GM20000 (cell line): ENCODE measurements around the gene KLF15.

Experiments used
- DNase-seq: peaks from one replicate; pipeline ENCODE4 v3.0.0; 2012; ENCODE audit warnings: low spot score
- TF ChIP-seq, protein P1 (sequence below): IDR thresholded peaks from 2 replicates; pipeline ENCODE4 v1.5.1; 2012; ENCODE audit warnings: mild to moderate bottlenecking, control low read depth; ENCODE audit errors: extremely low read depth, missing control alignments

KLF15 gene

DNA sequence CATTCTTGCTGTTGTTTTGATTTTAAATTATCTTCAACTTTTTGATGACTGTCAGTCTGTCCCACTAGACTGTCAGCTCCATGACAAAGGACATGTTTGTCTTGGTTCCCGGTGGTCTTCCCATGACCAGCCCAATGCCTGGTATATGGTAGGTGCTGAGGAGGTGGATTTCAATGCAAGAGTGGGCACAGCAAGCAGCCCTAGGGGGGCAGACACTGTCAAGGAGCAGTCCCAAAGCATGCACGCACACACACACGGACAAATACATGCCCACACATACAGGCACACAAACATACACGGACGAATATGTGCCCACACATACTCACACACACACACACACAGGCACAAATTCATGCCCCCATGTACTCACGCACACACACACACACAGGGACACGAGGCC lies 12.0 kb downstream of the KLF15 start:
- TF ChIP-seq, protein P1, sequence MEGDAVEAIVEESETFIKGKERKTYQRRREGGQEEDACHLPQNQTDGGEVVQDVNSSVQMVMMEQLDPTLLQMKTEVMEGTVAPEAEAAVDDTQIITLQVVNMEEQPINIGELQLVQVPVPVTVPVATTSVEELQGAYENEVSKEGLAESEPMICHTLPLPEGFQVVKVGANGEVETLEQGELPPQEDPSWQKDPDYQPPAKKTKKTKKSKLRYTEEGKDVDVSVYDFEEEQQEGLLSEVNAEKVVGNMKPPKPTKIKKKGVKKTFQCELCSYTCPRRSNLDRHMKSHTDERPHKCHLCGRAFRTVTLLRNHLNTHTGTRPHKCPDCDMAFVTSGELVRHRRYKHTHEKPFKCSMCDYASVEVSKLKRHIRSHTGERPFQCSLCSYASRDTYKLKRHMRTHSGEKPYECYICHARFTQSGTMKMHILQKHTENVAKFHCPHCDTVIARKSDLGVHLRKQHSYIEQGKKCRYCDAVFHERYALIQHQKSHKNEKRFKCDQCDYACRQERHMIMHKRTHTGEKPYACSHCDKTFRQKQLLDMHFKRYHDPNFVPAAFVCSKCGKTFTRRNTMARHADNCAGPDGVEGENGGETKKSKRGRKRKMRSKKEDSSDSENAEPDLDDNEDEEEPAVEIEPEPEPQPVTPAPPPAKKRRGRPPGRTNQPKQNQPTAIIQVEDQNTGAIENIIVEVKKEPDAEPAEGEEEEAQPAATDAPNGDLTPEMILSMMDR, result no peak
- DNase-seq, result no peak

DNA sequence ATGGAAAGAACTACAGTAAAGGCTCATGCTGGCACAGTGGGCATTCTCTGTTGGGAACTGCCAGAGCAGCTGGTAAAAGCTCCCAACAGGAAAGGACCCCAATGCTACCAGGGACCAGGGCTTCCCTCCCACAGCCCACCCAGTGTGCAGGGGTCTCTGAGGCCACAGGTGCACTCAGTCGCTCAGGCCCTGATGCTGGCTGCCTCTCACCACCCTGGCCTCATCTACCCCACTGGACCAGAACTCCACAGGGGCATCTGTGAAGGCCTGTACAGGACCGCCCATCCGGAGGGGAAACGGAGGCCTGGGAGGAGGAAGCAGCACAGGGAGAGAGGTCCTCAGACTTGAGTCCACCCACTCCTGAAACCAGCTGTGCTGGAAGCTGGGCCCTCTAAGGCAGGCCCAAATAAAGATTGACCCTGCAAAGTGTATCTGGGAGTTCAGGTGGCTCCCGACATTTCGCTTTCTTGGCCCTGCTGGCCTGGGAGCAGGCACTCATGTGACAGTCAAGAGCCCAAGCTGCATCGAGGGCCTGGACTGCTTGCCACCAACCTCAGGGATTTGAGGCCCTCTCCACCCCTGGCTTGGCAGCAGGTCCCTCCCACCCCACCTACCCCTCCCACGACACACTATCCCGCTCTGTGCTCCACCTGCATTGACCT lies 12.7 kb downstream of the KLF15 start:
- DNase-seq, result no peak
- TF ChIP-seq, protein P1, result no peak

DNA sequence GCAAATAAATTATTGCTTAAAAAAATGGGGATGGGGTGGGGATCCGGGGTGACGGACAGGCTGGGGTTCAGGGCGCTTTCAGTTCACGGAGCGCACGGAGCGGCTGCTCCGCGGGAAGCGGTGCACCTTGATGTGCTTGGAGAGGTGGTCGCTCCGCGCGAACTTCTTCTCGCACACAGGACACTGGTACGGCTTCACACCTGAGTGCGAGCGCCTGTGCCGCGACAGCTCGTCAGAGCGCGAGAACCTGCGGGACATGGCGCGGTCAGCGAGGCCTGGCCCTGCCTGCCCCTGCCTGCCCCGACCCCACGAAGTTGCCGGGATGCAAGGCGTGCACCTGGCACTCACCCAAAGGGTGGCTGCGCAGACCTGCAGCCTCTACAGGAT lies 13.6 kb downstream of the KLF15 start:
- TF ChIP-seq, protein P1, result no peak
- no peak for DNase-seq

DNA sequence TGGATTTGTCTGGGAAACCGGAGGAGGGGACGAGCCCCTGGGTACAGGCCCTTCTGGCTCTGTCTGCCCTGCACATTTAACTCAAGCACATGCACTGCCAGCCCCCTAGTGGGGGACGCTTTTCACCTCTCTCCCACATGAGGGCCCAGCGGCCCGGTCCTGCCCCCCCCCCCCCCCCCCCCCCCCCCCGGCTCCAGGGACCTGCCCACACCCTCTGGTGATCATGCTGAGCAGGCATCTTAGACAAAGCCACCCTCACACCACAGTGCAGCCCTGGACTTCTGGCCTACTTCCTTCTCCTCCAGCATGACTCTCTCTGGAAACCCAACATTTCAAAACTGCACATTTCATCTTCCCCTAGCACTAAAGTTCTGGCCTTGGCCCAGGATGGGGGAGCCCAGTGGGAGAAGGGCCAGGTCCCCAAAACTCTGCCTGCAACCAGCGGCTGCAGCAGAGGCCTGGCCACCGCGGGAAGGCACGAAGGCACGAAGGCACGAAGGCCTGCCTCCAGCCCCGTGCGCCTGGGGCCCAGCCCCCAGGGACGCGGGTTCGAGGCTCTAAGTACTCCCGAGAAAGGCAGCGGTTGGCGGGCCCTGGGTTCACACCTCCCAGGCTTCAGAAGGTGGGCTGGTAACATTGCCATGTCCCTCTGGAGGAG lies 14.1 kb downstream of the KLF15 start:
- no peak for DNase-seq
- TF ChIP-seq, protein P1, result no peak

DNA sequence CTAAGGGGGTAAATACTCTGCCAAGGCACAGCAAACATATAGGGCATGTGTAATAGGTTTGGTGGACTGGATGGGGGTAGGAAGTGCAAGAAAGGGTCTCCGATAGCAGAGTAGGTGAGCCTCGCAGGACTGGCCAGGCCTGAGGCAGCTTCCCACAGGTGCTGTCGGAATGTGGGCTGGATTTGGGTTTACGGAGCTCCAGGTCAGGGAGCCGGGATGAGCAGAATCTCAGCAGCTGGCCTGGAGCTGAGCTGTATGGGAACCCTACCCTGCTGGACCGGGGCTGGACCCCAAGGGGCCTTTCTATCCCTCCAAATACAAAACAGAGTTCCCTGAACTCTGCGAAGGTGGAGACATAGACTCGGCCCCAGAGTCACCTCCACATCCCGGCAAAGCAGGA lies 15.0 kb downstream of the KLF15 start:
- TF ChIP-seq, protein P1, result no peak
- DNase-seq, result no peak

DNA sequence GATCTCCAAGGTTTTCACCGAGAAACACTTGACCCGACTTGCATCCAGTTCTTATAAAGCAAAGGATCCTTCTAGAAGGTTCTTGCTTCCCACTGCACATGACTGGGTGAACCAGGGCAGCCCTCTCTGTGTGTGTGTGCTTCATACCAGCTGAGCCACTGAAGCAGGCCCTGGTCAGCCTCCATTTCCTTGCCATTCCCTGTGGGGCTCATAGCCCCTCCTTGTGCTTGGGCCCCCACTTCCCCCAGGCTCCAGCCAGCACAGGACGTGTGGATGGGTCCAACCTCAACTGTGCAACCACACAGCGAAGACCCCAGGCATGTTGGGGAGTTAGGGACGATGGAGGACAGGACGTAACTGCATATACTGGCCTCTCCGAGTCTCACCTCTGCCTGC lies 15.5 kb downstream of the KLF15 start:
- TF ChIP-seq, protein P1, result no peak
- no peak for DNase-seq

DNA sequence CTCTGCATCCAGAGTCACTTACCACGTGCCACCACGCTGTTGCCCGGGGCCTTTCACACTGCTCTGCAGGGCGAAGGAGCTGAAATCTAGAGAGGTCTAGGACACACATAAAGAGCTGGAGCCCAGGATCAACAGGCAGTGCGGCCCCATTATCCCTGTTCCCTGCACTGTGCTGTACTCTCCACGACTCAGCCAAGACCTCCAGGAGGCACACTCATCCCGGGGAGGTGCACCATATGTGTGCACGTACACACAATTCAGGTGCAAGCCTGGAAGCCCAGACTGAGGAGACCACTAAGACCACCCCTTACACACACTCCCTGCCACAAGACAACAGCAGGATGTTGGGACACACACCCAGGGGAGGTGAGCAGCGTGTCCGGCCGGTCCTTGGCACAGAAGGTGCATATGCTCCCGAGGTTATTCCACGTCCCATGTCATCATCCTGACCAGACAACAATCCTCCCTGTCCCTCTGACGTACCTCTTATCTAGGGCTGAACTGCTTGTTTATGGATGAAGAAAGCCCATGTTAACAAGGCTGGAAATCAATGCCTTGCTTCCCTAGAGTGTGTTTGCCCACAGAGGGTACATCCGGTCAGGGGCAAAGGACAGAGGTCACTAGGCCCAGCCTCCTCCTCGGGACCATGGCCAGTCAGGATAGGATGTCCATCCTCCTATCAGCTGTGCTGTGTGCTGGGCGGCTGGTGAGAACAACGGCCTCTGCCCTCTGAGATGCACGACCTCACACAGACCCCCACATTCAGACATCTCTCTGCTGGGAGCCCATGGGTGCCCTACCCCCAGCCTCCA lies 16.1 kb downstream of the KLF15 start:
- TF ChIP-seq, protein P1, result no peak
- no peak for DNase-seq
